ENCODE data around the gene ADSL. TPM values are rescaled to one million over a fixed set of nuclear protein-coding genes. Genes with fewer than 3 reads are reported as not detected.

ADSL gene
- 66.5 TPM for total RNA-seq
- 100 to 1,000 TPM; 122 to 134 (median 130) TPM for polyA plus RNA-seq

DNA sequence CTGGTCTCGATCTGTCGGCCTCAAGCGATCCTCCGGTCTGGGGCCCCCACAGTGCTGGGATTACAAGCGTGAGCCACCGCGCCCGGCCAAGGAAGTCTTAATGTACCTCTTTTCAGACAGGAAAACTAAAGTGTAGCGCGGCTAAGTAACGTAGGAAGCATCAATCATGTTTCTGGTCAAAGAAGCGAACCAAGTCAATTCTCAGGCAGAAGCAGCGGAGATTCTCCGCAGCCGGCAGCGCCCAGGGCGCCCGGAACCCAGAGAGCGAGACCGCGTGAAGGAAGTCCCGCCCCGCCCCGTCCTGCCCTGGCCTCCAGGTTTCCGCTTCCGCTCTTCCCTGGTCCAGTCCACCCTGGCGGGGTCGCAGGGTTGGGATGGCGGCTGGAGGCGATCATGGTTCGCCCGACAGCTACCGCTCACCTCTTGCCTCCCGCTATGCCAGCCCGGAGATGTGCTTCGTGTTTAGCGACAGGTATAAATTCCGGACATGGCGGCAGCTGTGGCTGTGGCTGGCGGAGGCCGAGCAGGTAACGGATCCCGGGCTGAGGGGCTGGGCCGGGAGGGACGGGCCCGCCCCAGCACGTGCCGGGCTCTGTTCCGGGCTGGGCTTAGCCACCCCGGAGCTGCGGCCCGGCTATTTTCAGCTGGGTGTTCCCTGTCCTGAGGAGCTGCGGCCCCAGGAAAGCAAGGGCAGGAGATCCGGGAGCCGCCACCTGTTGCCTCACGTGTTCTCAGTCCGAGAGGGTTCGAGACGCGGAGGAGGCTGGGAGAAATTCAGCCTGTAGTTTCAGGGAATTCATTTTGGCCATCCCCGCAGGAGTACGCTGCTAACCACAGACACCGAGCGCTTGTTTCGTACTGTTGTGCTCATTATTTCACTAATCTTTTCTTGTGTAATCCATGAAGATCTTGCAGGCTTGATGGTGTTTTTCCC, at the start of gene ADSL:
TSS of gene ADSL (plus strand) at position 316 of the 934 bp plus-strand sequence. CDS start at position 375, 59 bp downstream.
- Mint-ChIP-seq H3K36me3 (peaks cover 4% of the 10 kb centered on the region), H3K27ac (peak within 1 kb of the TSS; percentile 96 to 99 (median 97)), H3K27me3 (no peaks in the 10 kb centered on the region), H3K9me3 (no peaks in the 10 kb centered on the region), H3K4me1 (peaks cover 30 to 62% (median 44%) of the 10 kb centered on the region in 4 donors), H3K4me3 (peak within 1 kb of the TSS; percentile 97 to 99 (median 98))
- Histone ChIP-seq H3K27ac (ENCODE audit: insufficient read depth, low read length, poor library complexity, severe bottlenecking) (peak within 1 kb of the TSS; percentile 85), H3K4me1 (ENCODE audit: control insufficient read depth, insufficient read depth, low read length, poor library complexity, severe bottlenecking) (peaks cover 43% of the 10 kb centered on the region), H3K4me3 (ENCODE audit: low read depth, low read length) (peak within 1 kb of the TSS; percentile 91), H3K27me3 (ENCODE audit: control insufficient read depth, insufficient read depth, low read length) (no peaks in the 10 kb centered on the region), H3K9me3 (ENCODE audit: control insufficient read depth in 2 of 2, low read length in 2 of 2) (no peaks in the 10 kb centered on the region), H3K36me3 (ENCODE audit: control insufficient read depth, insufficient read depth, low read length) (peaks cover 25% of the 10 kb centered on the region)
- ATAC-seq (ENCODE audit: low read depth in 2 of 2), result peak; percentile 84 to 87
- DNase-seq, result peak; percentile 77 to 93 (median 83)

- peaks cover 39% of the 10 kb centered on the region for H3K36me3 Mint-ChIP-seq
- H3K4me1 Mint-ChIP-seq, result peaks cover 4 to 12% (median 5%) of the 10 kb centered on the region in 4 donors
- H3K36me3 ChIP-seq (ENCODE audit: control insufficient read depth, insufficient read depth, low read length), result peaks cover 73% of the 10 kb centered on the region
- ATAC-seq (ENCODE audit: low read depth in 2 of 2), result no peak
- H3K9me3 Mint-ChIP-seq, result no peaks in the 10 kb centered on the region
- H3K4me3 Mint-ChIP-seq, result no peak overlapping the region
- DNase-seq, result no peak
- H3K4me1 ChIP-seq (ENCODE audit: control insufficient read depth, insufficient read depth, low read length, poor library complexity, severe bottlenecking), result no peaks in the 10 kb centered on the region
- no peaks in the 10 kb centered on the region for H3K27me3 ChIP-seq (ENCODE audit: control insufficient read depth, insufficient read depth, low read length)
- H3K27ac ChIP-seq (ENCODE audit: insufficient read depth, low read length, poor library complexity, severe bottlenecking), result no peak overlapping the region
- no peak overlapping the region for H3K4me3 ChIP-seq (ENCODE audit: low read depth, low read length)
- peak overlapping the region in 2 of 3 donors; percentile 55 to 69 for H3K27ac Mint-ChIP-seq
- H3K27me3 Mint-ChIP-seq, result no peaks in the 10 kb centered on the region
- H3K9me3 ChIP-seq (ENCODE audit: control insufficient read depth in 2 of 2, low read length in 2 of 2), result no peaks in the 10 kb centered on the region
Observed at GRCh38 chr22:40300316-40300715, 46.0 kb upstream of the ADSL start.

GRCh38 chr22:40300884-40301672, 45.2 kb upstream of the ADSL start:
- Histone ChIP-seq H3K36me3 (ENCODE audit: control insufficient read depth, insufficient read depth, low read length) (peaks cover 67% of the 10 kb centered on the region), H3K27me3 (ENCODE audit: control insufficient read depth, insufficient read depth, low read length) (no peaks in the 10 kb centered on the region), H3K4me1 (ENCODE audit: control insufficient read depth, insufficient read depth, low read length, poor library complexity, severe bottlenecking) (no peaks in the 10 kb centered on the region), H3K27ac (ENCODE audit: insufficient read depth, low read length, poor library complexity, severe bottlenecking) (no peak overlapping the region), H3K4me3 (ENCODE audit: low read depth, low read length) (no peak overlapping the region), H3K9me3 (ENCODE audit: control insufficient read depth in 2 of 2, low read length in 2 of 2) (no peaks in the 10 kb centered on the region)
- Mint-ChIP-seq H3K4me1 (peaks cover 4 to 7% (median 6%) of the 10 kb centered on the region in 4 donors), H3K9me3 (no peaks in the 10 kb centered on the region), H3K27me3 (no peaks in the 10 kb centered on the region), H3K36me3 (peaks cover 38% of the 10 kb centered on the region), H3K4me3 (no peak overlapping the region), H3K27ac (no peak overlapping the region)
- DNase-seq (no peak), ATAC-seq (ENCODE audit: low read depth in 2 of 2) (no peak)

DNA sequence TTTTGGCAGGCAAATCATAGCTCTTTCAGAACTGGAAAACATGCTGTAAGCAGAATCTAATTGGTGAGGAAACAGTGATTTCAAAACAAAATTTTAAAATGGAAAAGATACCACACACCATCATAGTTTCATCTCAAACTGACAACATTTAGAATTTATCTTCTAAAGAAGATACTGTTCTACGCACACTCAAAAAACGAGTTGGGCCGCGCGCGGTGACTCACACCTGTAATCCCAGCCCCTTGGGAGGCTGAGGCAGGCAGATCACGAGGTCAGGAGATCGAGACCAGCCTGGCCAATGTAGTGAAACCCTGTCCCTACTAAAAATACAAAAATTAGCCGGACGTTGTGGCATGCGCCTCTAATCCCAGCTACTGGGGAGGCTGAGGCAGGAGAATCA, 44.2 kb upstream of the ADSL start:
- Mint-ChIP-seq H3K27ac (no peak overlapping the region), H3K4me1 (peaks cover 3 to 7% (median 4%) of the 10 kb centered on the region in 4 donors), H3K9me3 (no peaks in the 10 kb centered on the region), H3K36me3 (peaks cover 33% of the 10 kb centered on the region), H3K4me3 (no peak overlapping the region), H3K27me3 (no peaks in the 10 kb centered on the region)
- H3K4me3 ChIP-seq (ENCODE audit: low read depth, low read length), result no peak overlapping the region
- no peaks in the 10 kb centered on the region for H3K27me3 ChIP-seq (ENCODE audit: control insufficient read depth, insufficient read depth, low read length)
- no peaks in the 10 kb centered on the region for H3K9me3 ChIP-seq (ENCODE audit: control insufficient read depth in 2 of 2, low read length in 2 of 2)
- no peaks in the 10 kb centered on the region for H3K4me1 ChIP-seq (ENCODE audit: control insufficient read depth, insufficient read depth, low read length, poor library complexity, severe bottlenecking)
- H3K36me3 ChIP-seq (ENCODE audit: control insufficient read depth, insufficient read depth, low read length), result peaks cover 62% of the 10 kb centered on the region
- ATAC-seq (ENCODE audit: low read depth in 2 of 2) (no peak), DNase-seq (no peak)
- no peak overlapping the region for H3K27ac ChIP-seq (ENCODE audit: insufficient read depth, low read length, poor library complexity, severe bottlenecking)

GRCh38 chr22:40305625-40306024, 40.7 kb upstream of the ADSL start:
- Histone ChIP-seq H3K4me1 (ENCODE audit: control insufficient read depth, insufficient read depth, low read length, poor library complexity, severe bottlenecking) (no peaks in the 10 kb centered on the region), H3K9me3 (ENCODE audit: control insufficient read depth in 2 of 2, low read length in 2 of 2) (no peaks in the 10 kb centered on the region), H3K27ac (ENCODE audit: insufficient read depth, low read length, poor library complexity, severe bottlenecking) (no peak overlapping the region), H3K4me3 (ENCODE audit: low read depth, low read length) (no peak overlapping the region), H3K36me3 (ENCODE audit: control insufficient read depth, insufficient read depth, low read length) (peaks cover 77% of the 10 kb centered on the region), H3K27me3 (ENCODE audit: control insufficient read depth, insufficient read depth, low read length) (no peaks in the 10 kb centered on the region)
- Mint-ChIP-seq H3K27ac (peak overlapping the region; percentile 44 to 82 (median 64)), H3K4me3 (no peak overlapping the region), H3K27me3 (no peaks in the 10 kb centered on the region), H3K4me1 (peaks cover 3 to 23% (median 14%) of the 10 kb centered on the region in 4 donors), H3K36me3 (peaks cover 41% of the 10 kb centered on the region), H3K9me3 (no peaks in the 10 kb centered on the region)
- DNase-seq (no peak), ATAC-seq (ENCODE audit: low read depth in 2 of 2) (no peak)

DNA sequence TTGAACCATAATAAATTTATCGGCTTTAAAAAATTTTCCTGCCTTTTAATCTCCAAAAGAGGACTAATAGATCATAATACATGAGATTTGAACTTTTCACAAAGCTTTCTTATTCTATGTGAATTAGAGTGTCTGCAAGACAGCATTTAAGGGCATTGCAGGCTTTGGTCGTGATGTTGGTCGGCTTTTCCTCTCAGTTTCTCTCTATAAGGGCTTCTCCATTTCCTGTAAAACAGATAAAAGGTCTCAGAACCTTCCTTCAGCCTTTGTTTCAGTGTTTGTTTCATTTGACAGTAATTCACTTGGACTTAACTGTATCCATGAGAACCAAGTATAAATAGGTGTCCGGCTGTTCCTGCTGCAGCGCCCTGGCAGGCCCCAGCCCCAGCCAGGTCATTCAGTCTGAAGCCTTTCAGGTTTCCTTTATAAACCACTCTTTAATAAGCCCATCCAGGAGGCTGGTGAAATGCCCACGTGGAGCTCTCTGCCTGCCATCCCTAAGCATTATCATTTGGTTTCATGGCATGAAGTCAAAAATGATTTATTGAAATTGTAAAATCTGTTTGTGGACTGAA, 37.2 kb upstream of the ADSL start:
- Histone ChIP-seq H3K27me3 (ENCODE audit: control insufficient read depth, insufficient read depth, low read length) (no peaks in the 10 kb centered on the region), H3K4me1 (ENCODE audit: control insufficient read depth, insufficient read depth, low read length, poor library complexity, severe bottlenecking) (no peaks in the 10 kb centered on the region), H3K4me3 (ENCODE audit: low read depth, low read length) (no peak overlapping the region), H3K9me3 (ENCODE audit: control insufficient read depth in 2 of 2, low read length in 2 of 2) (no peaks in the 10 kb centered on the region), H3K27ac (ENCODE audit: insufficient read depth, low read length, poor library complexity, severe bottlenecking) (no peak overlapping the region), H3K36me3 (ENCODE audit: control insufficient read depth, insufficient read depth, low read length) (peaks cover 81% of the 10 kb centered on the region)
- peaks cover 55% of the 10 kb centered on the region for H3K36me3 Mint-ChIP-seq
- H3K27ac Mint-ChIP-seq, result peak overlapping the region in 2 of 3 donors; percentile 39 to 40
- H3K27me3 Mint-ChIP-seq, result no peaks in the 10 kb centered on the region
- peaks cover 7 to 23% (median 14%) of the 10 kb centered on the region in 4 donors for H3K4me1 Mint-ChIP-seq
- H3K4me3 Mint-ChIP-seq, result no peak overlapping the region
- DNase-seq, result no peak
- H3K9me3 Mint-ChIP-seq, result no peaks in the 10 kb centered on the region
- no peak for ATAC-seq (ENCODE audit: low read depth in 2 of 2)

- Mint-ChIP-seq H3K27ac (peak overlapping the region in 1 of 3 donors; percentile 1), H3K36me3 (peaks cover 58% of the 10 kb centered on the region), H3K4me1 (peaks cover 7 to 23% (median 14%) of the 10 kb centered on the region in 4 donors), H3K27me3 (no peaks in the 10 kb centered on the region), H3K4me3 (no peak overlapping the region), H3K9me3 (no peaks in the 10 kb centered on the region)
- H3K36me3 ChIP-seq (ENCODE audit: control insufficient read depth, insufficient read depth, low read length), result peaks cover 81% of the 10 kb centered on the region
- no peak overlapping the region for H3K27ac ChIP-seq (ENCODE audit: insufficient read depth, low read length, poor library complexity, severe bottlenecking)
- DNase-seq (no peak), ATAC-seq (ENCODE audit: low read depth in 2 of 2) (no peak)
- no peaks in the 10 kb centered on the region for H3K4me1 ChIP-seq (ENCODE audit: control insufficient read depth, insufficient read depth, low read length, poor library complexity, severe bottlenecking)
- H3K4me3 ChIP-seq (ENCODE audit: low read depth, low read length), result no peak overlapping the region
- H3K9me3 ChIP-seq (ENCODE audit: control insufficient read depth in 2 of 2, low read length in 2 of 2), result no peaks in the 10 kb centered on the region
- no peaks in the 10 kb centered on the region for H3K27me3 ChIP-seq (ENCODE audit: control insufficient read depth, insufficient read depth, low read length)
Observed at GRCh38 chr22:40309631-40310030, 36.7 kb upstream of the ADSL start.
